ENCODE results near the gene RAMP3.
"Not testable (repeated sequence)": the region's sequence is repeated elsewhere in the genome, so short reads cannot be mapped to it uniquely, and the experiment has no call there.

Gene RAMP3

DNA sequence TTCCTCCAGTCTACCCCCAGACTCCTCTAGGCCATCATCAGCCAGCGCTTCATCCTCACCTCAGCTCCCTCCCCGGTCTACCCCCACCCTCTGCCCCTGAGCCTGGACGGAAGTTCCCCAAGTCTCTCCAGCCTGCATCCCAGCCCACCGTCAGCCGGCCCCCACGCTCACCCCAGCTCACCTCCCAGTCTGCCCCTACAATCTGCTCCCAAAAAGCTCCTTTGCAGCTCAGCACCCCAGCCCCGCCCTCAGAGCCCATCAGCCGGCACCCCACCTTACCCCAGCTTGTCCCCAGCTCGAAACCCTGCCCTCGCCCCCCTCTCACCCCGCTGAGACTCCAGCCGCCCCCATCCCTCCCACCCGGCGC lies 322 bp upstream of the RAMP3 start:
- DNase-seq: no peak

- DNase-seq: no peak
Observed at GRCh38 chr7:45158471-45158870, 880 bp downstream of the RAMP3 start.

- DNase-seq: no peak
Observed at GRCh38 chr7:45159296-45159695, 1.7 kb downstream of the RAMP3 start.

DNA sequence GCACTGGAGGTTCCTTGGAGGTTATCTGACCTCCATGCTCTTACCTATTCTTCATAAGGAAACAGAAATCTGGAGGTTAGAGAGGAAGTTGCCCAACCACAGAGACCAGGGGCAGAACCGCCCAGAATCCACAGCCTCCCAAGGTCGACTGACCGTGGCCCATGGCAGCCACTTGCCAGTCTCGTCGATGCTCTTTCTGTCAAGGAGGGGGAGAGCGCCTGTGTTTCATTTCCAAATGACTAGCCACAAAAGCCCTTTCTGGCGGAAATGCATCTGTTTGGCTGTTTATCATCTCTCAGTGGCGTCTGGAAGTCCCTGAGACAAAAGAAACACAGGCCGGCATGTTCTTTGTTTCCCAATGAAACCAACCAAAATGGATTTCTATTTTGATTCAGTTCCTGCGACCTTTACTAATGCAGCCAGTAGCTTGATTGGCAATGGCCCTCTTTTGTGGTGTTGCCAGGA lies 2.9 kb downstream of the RAMP3 start:
- DNase-seq: no peak

- no peak for DNase-seq
Observed at GRCh38 chr7:45161138-45161537, 3.5 kb downstream of the RAMP3 start.

- DNase-seq: no peak
Observed at GRCh38 chr7:45161842-45162241, 4.3 kb downstream of the RAMP3 start.

DNA sequence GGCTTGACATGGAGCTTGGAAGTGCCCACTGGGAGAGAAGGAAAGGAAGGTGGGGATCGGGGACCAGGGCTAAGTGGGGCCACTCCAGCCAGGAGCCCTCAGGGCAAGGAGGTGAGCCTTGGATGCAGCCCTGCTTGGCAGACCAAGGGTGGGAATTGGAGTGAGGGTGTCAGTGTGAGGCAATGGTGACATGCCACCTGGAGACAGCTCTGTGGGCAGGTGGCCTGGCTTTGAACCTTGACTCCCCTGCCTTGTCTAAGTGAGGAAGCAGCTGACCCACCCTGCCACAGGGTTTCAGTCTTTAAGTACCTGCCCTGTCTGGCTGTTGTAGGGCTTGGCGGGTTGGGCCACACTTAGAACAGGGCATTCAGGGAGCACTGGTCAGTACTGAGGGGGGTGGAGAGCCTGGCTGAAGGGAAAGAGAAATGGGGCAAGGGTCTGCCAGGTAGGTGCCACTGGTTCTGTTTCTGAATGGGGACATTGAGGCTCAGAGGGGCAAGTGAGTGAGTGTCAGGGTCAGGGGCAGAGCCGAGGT lies 4.8 kb downstream of the RAMP3 start:
- DNase-seq: no peak

DNA sequence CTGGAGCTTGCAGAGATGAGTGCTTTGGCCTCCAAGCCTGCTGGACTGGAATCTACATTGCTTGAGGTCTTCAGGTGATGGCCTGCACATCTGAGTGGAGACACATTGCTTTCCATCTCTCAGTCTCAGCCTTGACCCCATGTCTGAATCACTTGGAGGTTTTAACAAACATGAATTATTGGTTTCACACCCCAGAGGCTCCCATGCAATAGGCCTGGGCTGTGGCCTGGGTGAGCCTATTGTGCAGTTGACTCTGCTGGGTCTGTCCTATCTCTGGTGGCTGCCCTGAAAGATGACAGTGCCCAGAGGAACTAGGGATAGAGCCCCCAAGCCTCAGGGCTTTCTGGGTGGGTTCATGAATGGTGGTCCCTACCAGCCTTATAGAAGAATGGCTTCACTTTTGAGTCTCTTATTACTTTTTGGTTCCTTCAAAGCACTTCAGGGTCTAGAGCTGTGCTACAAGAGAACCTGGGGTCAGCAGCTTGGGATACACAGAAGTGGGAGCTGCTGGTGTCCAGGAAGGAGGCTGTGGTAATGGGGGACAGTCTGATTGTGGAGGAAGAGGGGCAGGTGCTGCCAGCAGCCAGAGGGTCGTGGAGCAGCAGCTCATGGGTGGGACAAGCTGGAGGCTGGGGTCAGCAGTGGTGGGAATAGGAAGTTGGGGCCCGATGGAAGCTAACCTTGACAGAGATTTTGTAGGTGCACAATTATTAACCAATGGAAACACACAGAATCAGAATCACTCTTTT lies 5.5 kb downstream of the RAMP3 start:
- no peak for DNase-seq

DNA sequence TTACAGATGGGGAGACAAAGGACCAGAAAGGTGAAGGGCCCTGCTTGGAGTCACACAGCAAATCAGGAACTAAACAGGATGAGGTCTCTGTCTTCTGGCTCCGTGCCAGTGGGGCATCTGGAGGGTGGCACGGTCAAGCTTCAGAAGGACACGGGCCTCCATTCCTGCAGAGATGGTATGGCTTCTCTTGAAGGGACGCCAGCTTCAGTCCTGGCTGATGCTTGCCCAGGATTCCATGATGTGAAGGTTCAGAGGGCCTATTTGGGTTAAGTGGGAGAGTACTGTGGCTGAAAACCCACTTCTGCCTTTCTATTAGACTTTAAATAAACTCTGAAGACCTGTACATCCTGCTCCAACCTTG lies 6.1 kb downstream of the RAMP3 start:
- no peak for DNase-seq

DNA sequence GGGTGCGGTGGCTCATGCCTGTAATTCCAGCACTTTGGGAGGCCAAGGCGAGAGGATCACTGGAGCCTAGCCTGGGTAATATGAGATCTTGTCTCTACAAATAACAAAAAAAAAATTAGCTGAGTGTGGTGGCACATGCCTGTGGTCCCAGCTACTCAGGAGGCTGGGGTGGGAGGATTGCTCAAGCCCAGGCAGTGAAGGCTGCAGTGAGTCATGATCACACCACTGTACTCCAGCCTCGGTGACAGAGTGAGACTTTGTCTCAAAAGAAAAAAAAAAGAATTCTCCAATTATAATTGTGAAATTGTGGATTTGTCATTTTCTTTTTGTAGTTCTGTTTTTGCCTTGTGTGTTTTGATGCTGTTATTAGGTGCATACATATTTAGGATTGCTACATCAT lies 6.7 kb downstream of the RAMP3 start:
- DNase-seq: not testable (repeated sequence)

DNA sequence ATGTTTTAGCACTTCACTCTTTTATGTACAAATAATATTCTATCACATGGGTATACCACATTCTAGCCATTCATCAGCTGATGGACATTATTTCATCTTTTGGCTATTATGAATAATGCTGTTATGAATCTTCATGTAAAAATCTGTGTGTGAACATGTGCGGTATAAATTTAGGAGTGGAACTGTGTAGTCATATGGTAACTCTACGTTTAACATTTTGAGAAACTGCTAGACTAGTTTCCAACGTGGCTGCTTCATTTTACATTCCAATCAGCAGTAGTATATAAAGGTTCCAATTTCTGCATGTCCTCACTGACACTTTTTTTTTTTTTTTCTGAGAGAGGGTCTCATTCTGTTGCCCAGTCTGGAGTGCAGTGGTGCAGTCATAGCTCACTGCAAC lies 8.3 kb downstream of the RAMP3 start:
- DNase-seq: no peak

- DNase-seq: no peak
Observed at GRCh38 chr7:45171946-45172345, 14.4 kb downstream of the RAMP3 start.

DNA sequence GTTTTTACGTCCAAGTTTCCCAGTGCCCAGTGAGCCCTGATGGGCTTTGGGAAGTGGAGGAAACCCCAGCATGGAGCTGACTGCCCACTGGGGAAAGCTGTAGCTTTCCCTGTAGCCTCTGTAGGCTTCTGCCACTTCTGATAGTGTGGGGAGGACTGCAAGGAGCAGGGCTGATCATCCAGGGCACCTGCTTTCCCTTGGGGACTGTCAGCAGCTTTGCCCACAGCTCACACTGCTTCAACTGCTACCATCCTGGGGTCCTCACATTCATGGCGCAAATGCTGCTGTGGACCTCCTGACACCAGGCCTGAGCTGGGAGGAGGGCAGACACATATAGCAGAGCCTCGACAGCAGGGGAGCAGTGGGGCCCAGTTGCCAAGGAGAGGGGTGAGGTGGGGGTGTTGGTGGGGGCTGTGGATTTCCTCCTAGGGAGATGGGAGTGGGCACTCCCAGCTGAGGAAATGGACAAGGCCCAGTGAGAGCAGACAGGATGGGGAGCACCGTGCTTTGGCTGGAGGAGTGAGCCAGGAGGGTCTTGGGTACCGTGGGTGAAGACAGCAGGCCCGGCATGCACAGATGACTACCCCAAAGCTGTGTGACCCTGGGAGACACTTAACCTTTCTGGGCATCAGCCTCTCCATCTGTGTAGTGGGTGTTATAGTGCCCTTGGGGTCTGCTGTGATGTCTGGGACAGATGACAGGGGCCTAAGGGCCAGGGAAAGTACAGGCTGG lies 16.2 kb downstream of the RAMP3 start:
- DNase-seq: no peak

DNA sequence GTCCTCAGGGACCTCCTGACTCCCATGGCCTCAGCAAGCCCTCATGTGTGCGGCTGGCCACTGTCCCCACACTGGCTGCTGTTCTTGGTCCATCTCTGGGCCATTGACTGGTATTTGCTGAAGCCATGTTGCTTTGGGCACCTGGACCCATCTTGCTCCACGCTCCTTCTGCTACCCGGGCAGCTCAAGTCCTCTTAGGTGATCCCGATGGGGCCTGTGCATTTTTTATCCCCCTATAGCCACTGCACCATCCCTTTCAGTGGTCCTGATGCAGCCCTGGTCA lies 16.7 kb downstream of the RAMP3 start:
- no peak for DNase-seq

DNA sequence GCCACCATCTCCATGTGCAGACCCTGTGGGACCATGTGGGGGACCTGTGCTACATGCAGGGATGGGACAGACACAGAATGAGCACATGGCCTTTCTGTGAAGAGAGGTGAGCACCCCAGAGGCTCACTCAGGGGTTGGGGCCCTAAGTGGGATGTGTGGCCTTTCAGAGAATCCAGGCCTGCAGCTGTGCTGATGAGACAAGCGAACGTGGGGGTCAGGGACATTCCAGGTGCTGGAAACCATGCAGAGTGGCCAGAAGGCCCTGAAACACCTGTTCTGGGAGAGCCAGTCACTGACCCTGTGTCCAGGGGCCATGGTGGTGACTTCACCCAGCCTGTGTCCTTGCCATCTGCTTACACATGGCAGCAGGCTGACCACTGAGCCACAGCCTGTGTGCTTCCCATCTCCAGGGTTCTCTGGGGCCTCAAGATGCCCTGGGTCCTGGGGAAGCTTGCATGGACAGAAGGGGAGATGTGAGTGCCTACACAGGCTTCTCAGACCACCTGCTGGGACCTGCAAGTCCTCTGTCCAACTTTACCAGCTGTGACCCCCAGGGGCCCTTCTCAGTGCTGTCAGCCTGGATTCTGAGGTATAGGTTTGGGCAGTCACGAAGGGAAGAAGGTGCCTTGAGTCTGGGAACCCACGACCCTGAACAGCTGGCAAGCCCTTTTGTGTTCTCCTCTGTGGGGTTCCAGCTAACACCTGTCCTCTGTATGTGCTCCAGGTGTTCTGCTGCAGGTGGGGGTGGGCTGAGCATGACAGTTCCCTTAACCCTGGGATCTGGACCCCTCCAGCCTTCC lies 17.6 kb downstream of the RAMP3 start:
- no peak for DNase-seq

DNA sequence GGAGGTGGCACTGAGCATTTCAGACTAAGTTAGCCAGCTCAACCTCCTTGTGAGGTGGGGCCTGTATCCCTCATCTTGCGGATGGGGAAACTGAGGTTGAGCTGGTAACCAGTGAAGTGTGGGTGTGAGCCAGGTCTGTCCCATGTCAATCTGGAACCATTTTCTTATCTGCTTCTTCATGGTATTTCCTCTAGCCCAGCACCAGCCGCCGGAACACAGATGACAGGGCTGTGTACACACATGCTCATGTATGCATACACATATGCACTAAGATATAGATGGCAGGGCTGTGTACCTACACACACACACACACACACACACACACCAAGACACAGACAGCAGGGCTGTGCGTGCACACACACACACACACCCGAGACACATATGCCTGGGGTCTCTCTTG lies 18.5 kb downstream of the RAMP3 start:
- no peak for DNase-seq

GRCh38 chr7:45176886-45177731 lies 19.5 kb downstream of the RAMP3 start:
- no peak for DNase-seq

DNA sequence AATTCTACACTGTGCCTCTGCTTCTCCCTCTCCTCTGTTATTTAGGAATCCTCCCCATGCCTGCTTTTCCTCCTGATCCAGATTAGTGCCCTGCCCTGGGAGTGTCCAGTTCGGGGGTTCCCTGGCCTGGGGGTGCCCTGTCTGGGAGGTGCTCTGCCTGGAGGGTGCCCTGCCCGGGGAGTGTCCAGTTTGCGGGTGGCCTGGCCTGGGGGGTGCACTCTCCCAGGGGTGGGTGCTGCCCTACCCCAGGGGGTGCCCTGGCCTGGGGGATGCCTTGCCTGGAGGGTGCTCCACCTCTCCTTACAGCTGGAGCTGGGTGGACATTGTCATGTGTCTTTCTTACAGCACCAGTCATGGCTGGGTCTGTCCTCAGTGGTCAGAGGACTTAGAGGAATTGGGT lies 20.2 kb downstream of the RAMP3 start:
- no peak for DNase-seq

DNA sequence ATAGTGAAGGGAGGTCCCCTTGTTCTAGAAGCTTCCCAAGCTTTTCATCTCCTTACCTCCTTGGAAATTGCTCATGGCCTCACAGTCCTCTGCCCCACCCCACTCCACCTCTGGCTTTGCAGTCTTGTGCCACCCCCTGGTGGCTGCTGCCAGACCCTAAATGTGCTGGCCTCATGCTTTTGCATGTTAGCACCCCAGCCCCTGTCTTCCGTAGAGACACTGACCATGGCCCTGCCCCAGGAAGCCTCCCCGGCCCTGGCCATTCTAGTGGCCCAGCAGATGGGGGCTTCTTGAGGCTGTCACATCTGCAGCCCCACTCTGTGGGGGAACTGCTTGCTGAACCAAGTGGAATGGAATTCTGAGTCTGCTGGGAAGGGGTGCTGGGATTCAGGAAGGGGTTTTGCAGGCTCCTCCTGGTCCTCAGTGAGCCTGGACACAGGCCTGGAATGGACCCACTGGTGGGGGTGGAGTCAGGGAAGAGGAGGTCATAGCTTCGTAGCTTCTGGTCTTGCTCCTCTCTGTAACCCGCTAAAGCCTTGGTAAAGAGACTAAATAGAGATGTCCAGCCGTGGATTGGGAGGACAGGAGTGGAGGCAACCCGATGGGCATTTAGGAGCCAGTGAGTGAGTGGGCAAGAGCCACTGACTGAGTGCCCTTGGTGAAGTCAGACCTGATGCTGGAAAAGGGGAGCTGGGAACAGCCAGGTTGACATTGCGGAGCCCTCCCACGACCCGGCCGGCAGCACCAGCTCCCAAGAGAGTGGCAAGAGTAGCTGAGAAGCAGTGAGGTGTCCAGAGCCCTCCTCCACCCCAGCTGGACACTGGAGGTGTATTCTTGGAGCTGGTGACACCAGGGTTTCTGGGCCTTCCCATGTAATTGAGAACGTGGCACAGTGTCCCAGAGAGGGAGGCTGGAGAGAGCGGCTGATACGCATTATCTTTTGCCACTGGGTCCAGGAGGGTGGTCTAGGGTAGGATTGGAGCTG lies 20.9 kb downstream of the RAMP3 start:
- DNase-seq: no peak

GRCh38 chr7:45179666-45180065 lies 22.1 kb downstream of the RAMP3 start:
- DNase-seq: no peak
